Measurements from ENCODE around the gene PLEKHM2.
"Not testable (repeated sequence)": the region's sequence is repeated elsewhere in the genome, so short reads cannot be mapped to it uniquely, and the experiment has no call there.

The PLEKHM2 gene

DNA sequence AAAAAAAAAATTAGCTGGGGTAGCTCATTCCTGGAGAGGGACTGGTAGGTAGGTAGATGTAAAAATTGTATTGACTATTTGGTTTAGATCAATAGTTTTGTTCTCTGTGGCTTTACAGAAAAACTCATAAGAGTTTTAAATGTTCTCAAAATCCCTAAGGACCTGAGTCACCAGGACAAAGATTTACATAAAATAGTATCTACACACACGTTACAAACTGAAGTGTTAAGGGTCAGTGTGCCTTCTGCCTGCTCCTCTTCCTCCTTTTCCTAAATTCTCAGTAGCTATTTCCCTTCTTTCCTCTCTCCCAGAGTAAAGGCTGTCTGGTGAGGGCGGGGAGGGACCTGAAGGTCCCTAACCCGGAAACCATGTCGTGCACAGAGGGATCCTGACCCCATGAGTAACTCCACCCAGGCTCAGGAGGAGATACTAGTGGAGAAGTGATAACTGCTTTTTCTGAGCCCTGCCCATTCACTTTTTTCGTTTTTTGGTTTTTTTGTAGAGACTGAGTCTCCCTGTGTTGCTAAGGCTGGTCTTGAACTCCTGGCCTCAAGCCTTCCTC lies 8.1 kb downstream of the PLEKHM2 start:
- DNase-seq (ENCODE audit: extremely low read depth, low read depth), result no peak
- TF ChIP-seq, protein P1, sequence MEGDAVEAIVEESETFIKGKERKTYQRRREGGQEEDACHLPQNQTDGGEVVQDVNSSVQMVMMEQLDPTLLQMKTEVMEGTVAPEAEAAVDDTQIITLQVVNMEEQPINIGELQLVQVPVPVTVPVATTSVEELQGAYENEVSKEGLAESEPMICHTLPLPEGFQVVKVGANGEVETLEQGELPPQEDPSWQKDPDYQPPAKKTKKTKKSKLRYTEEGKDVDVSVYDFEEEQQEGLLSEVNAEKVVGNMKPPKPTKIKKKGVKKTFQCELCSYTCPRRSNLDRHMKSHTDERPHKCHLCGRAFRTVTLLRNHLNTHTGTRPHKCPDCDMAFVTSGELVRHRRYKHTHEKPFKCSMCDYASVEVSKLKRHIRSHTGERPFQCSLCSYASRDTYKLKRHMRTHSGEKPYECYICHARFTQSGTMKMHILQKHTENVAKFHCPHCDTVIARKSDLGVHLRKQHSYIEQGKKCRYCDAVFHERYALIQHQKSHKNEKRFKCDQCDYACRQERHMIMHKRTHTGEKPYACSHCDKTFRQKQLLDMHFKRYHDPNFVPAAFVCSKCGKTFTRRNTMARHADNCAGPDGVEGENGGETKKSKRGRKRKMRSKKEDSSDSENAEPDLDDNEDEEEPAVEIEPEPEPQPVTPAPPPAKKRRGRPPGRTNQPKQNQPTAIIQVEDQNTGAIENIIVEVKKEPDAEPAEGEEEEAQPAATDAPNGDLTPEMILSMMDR (IDR thresholded peaks at IDR 0.05; ENCODE audit: low read depth, low read length), result no peak

DNA sequence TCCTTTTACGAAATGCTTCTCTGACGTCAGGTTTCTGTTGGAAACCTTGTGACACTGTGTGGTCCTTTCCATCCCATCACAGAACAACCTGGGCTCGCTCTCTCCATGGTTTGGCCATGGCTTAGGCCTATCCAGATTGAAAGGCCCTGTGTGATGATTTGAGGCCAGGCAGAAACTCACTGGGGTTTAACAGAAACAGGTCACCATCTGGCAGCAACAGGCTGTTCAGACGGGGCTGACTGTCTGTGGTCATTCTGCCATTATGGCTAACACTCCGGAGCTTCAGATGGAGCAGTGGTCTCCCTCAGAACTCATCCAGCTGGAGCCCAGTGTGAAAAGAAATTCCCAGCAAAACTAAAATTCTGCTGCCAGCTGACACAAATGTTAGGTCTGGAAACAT lies 9.3 kb downstream of the PLEKHM2 start:
- TF ChIP-seq, protein P1 (IDR thresholded peaks at IDR 0.05; ENCODE audit: low read depth, low read length), result no peak
- no peak for DNase-seq (ENCODE audit: extremely low read depth, low read depth)

DNA sequence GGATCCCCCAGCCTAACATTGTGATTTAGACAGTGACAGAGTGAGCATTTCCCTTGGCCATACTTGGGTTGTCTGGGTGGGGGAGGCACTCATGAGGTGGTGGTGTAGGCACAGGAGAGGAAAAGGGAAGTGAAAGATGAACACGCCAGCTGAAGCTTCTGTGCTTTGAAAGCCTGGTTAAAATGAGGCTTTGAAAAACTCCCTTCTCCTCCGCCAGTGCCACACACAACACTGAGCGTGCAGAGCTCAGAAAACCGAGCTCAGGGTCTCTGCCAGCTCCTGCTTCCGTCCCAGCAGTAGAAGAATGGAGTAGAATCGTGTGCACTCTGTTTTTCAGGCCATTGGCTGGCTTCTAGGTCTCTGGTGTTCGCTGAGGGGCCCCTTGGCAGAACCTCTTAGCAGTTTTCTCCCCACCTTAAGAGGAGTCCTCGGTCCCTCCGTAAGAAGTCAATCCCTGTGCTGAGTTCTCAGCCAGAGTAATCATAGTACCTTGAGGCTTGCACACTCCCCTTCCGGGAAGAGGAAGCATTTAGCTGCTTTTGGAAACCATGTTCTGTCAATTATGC lies 12.9 kb downstream of the PLEKHM2 start:
- TF ChIP-seq, protein P1 (IDR thresholded peaks at IDR 0.05; ENCODE audit: low read depth, low read length), result no peak
- no peak for DNase-seq (ENCODE audit: extremely low read depth, low read depth)

DNA sequence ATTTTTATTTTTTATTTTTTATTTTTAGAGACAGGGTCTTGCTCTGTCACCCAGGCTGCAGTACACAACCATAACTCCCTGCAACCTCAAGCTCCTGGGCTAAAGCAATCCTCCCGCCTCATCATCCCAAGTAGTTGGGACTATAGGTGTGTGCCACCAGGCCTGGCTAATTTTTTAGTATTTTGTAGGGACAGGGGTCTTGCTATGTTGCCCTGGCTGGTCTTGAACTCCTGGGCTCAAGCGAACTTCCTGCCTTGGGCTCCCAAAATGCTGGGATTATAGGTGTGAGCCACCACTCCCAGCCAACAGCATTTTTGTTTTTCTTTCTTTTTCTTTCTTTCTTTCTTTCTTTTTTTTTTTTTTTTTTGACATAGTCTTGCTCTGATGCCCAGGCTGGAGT lies 14.1 kb downstream of the PLEKHM2 start:
- TF ChIP-seq, protein P1 (IDR thresholded peaks at IDR 0.05; ENCODE audit: low read depth, low read length), result no peak
- DNase-seq (ENCODE audit: extremely low read depth, low read depth), result no peak

DNA sequence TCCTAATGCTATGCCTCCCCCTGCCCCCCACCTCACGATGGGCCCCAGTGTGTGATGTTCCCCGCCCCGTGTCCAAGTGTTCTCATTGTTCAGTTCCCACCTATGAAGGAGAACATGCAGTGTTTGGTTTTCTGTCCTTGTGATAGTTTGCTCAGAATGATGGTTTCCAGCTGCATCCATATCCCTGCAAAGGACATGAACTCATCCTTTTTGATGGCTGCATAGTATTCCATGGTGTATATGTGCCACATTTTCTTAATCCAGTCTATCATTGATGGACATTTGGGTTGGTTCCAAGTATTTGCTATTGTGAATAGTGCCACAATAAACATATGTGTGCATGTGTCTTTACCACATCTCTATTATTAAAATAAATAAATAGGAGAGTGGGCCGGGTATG lies 15.2 kb downstream of the PLEKHM2 start:
- not testable (repeated sequence) for DNase-seq (ENCODE audit: extremely low read depth, low read depth)

DNA sequence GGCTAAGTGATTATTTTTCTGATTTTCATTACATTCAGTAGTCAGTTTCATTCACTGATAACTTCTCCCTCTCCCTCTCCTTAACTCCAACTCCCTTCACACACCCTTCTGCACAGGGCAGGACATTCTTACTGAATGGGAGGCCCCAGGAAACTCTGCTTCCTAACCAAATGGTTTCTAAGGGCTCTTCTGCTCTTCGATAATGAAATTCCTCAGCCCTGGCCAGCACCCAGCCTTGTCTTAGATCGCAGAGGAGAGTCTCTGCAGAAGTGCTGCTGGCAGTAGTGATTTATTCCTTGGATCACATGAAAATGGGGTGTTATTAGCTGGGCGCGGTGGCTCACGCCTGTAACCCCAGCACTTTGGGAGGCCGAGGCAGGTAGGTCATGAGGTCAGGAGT lies 16.4 kb downstream of the PLEKHM2 start:
- DNase-seq (ENCODE audit: extremely low read depth, low read depth), result no peak
- TF ChIP-seq, protein P1 (IDR thresholded peaks at IDR 0.05; ENCODE audit: low read depth, low read length), result no peak

DNA sequence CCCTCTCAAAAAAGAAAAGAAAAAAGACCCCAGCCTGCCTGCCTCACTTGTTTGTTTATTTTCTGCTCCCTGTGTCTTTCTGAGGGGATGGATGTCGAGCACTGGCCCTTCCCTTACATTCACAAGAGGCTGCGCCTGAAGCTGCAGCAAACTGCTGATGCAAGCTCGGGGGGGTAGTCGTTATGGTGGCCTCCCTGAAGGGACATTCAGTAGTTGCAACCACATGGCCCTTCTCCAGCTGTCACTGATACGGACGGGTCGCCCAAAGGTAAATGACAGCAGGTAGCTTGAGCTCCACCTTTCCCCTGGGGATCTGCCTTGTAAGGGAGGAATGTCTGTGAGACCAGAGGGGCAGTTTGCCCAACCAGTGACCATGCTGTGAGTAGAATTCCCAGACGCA lies 17.7 kb downstream of the PLEKHM2 start:
- TF ChIP-seq, protein P1 (IDR thresholded peaks at IDR 0.05; ENCODE audit: low read depth, low read length), result no peak
- no peak for DNase-seq (ENCODE audit: extremely low read depth, low read depth)

All from AG09319 (cell line).